Keratinocyte (primary cell): ENCODE data around the gene FRMPD4. TPM values are rescaled to one million over a fixed set of nuclear protein-coding genes. Genes with fewer than 3 reads are reported as not detected.

Experiments used
- DNase-seq: peaks from one replicate; pipeline ENCODE4 v3.0.0-alpha.2; 2011; ENCODE audit warnings: low read depth, missing footprints, low spot score
- FAIRE-seq: peaks from 2 replicates; lab custom pipeline; 2011; peaks lifted over from hg19 to GRCh38; lab: Jason Lieb, UNC
- H2AFZ ChIP-seq: 2 replicates; pipeline ENCODE4 v1.6.0; 2012; ENCODE audit warnings: low read length, control low read depth, inconsistent platforms; ENCODE audit not compliant: control insufficient read depth
- H3K27ac ChIP-seq: 2 replicates; pipeline ENCODE4 v1.5.1; 2011; ENCODE audit warnings: low read length; ENCODE audit not compliant: control insufficient read depth, insufficient read depth
- H3K27me3 ChIP-seq: 3 replicates; pipeline ENCODE4 v1.6.0; 2011; ENCODE audit warnings: low read length; ENCODE audit not compliant: control insufficient read depth, insufficient read depth; ENCODE audit errors: extremely low read depth
- H3K36me3 ChIP-seq, 2 experiments: 2 replicates in 1 of 2; 3 replicates in 1 of 2; pipeline ENCODE4 v1.5.1; 2011; ENCODE audit warnings: low read length in 2 of 2, mild to moderate bottlenecking in 1 of 2; ENCODE audit not compliant: control insufficient read depth in 2 of 2, insufficient read depth in 2 of 2; ENCODE audit errors: extremely low read depth in 1 of 2
- H3K4me1 ChIP-seq: 3 replicates; pipeline ENCODE4 v1.5.1; 2011; ENCODE audit warnings: low read length; ENCODE audit not compliant: control insufficient read depth, insufficient read depth; ENCODE audit errors: extremely low read depth
- H3K4me2 ChIP-seq: 3 replicates; pipeline ENCODE4 v1.6.0; 2011; ENCODE audit warnings: low read depth, low read length; ENCODE audit not compliant: control insufficient read depth, insufficient read depth; ENCODE audit errors: extremely low read depth
- H3K4me3 ChIP-seq, 3 experiments: fragments of 200-600 bp in 1 of 3; sonication (generic) in 1 of 3; 2 replicates in 2 of 3; 3 replicates in 1 of 3; pipeline ENCODE4 v1.5.1; 2011 to 2016; ENCODE audit warnings: low read length in 3 of 3, mild to moderate bottlenecking in 3 of 3, control low read depth in 2 of 3, inconsistent platforms in 1 of 3, low read depth in 1 of 3, mixed read lengths in 1 of 3, mixed run types in 1 of 3, moderate library complexity in 1 of 3; ENCODE audit not compliant: control insufficient read depth in 2 of 3, insufficient read depth in 2 of 3; ENCODE audit errors: extremely low read depth in 1 of 3
- H3K79me2 ChIP-seq: 2 replicates; pipeline ENCODE4 v1.6.0; 2012; ENCODE audit warnings: low read length; ENCODE audit not compliant: control insufficient read depth, insufficient read depth
- H3K9ac ChIP-seq: 3 replicates; pipeline ENCODE4 v1.6.0; 2011; ENCODE audit warnings: low read length; ENCODE audit not compliant: control insufficient read depth, insufficient read depth; ENCODE audit errors: extremely low read depth
- H3K9me1 ChIP-seq: 3 replicates; pipeline ENCODE4 v1.6.0; 2011; ENCODE audit warnings: low read length; ENCODE audit not compliant: control insufficient read depth, insufficient read depth; ENCODE audit errors: extremely low read depth
- H3K9me3 ChIP-seq: 2 replicates; pipeline ENCODE4 v1.5.1; 2012; ENCODE audit warnings: low read depth, low read length; ENCODE audit not compliant: control insufficient read depth
- H4K20me1 ChIP-seq: 3 replicates; pipeline ENCODE4 v1.6.0; 2011; ENCODE audit warnings: low read length; ENCODE audit not compliant: control insufficient read depth, insufficient read depth; ENCODE audit errors: extremely low read depth
- EZH2 ChIP-seq: IDR thresholded peaks from one replicate; pipeline ENCODE4 v1.6.1; 2012; ENCODE audit warnings: inconsistent platforms, mild to moderate bottlenecking, low read length, moderate library complexity
- dilution Hi-C: fragments of 300-500 bp; cut with MboI; formaldehyde crosslinking; loops from one replicate; pipeline ENCODE4 v1.7.0; 2020; ENCODE audit warnings: low sequenced_read_pairs; ENCODE audit not compliant: extremely low pct_ligation_motif_present
- polyA plus RNA-seq, 5 experiments: library from polyadenylated mRNA; depleted of rRNA in 3 of 5; stranded (reverse) in 3 of 5; stranded (forward) in 1 of 5; unstranded in 1 of 5; fragments of >200 nt; gene quantifications; 1 replicate in 1 of 5; 2 replicates in 3 of 5; 3 replicates in 1 of 5; pipeline versions ENCODE4 v1.2.1 to v1.2.3, GENCODE V29; 2011 to 2012; ENCODE audit warnings: missing spikeins in 2 of 5, low read depth in 1 of 5, low replicate concordance in 1 of 5
- TF ChIP-seq, protein P1 (sequence below), 3 experiments: IDR thresholded peaks in 1 of 3; conservative IDR thresholded peaks in 1 of 3; optimal IDR thresholded peaks in 1 of 3; 2 replicates in 2 of 3; 3 replicates in 1 of 3; pipeline versions ENCODE3 to v1.5.1; 2011; ENCODE audit warnings: low read length in 3 of 3, mild to moderate bottlenecking in 3 of 3, moderate library complexity in 2 of 3, control low read depth in 1 of 3, inconsistent platforms in 1 of 3; ENCODE audit not compliant: insufficient read depth in 2 of 3; ENCODE audit errors: extremely low read depth in 1 of 3

The FRMPD4 gene
- polyA plus RNA-seq, 1 donor (not counting 4 experiments of a cell fraction or from before 2014, with no cell fraction given): 0.05 TPM

DNA sequence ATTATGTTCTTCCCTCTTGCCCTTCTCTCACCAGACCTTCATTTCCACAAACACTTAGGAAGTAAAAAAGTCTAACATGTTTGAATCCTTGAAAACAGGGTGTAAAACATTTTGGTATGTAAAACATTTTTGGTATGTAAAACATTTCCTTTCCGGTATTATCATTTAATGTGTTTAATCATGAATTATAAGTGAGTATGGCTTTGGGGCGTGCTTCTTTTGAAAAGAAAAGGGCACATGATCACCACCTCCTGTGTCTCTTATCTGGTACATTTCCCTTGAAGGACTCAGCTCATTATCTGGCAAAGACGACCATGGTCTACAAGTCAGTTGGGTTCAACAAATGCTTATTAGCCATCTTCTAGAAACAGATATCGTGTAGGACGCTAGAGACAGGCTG, 283.6 kb downstream of the FRMPD4 start:
- DNase-seq: no peak
- no peak overlapping the region for H3K4me3 ChIP-seq
- H3K36me3 ChIP-seq: no peaks in the 10 kb centered on the region
- no peak overlapping the region for H3K27ac ChIP-seq
- H2AFZ ChIP-seq: peak overlapping the region; percentile 85
- H3K4me2 ChIP-seq: peak overlapping the region; percentile 44
- FAIRE-seq: peak; percentile 36
- no peak overlapping the region for H3K9ac ChIP-seq
- H3K9me1 ChIP-seq: no peaks in the 10 kb centered on the region
- H3K79me2 ChIP-seq: no peaks in the 10 kb centered on the region
- no peaks in the 10 kb centered on the region for H3K9me3 ChIP-seq
- no peaks in the 10 kb centered on the region for H3K27me3 ChIP-seq
- TF ChIP-seq, protein P1, sequence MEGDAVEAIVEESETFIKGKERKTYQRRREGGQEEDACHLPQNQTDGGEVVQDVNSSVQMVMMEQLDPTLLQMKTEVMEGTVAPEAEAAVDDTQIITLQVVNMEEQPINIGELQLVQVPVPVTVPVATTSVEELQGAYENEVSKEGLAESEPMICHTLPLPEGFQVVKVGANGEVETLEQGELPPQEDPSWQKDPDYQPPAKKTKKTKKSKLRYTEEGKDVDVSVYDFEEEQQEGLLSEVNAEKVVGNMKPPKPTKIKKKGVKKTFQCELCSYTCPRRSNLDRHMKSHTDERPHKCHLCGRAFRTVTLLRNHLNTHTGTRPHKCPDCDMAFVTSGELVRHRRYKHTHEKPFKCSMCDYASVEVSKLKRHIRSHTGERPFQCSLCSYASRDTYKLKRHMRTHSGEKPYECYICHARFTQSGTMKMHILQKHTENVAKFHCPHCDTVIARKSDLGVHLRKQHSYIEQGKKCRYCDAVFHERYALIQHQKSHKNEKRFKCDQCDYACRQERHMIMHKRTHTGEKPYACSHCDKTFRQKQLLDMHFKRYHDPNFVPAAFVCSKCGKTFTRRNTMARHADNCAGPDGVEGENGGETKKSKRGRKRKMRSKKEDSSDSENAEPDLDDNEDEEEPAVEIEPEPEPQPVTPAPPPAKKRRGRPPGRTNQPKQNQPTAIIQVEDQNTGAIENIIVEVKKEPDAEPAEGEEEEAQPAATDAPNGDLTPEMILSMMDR (optimal IDR thresholded peaks at IDR 0.05 in 1 of 3, IDR thresholded peaks at IDR 0.05 in 1 of 3, conservative IDR thresholded peaks at IDR 0.05 in 1 of 3; ENCODE audit: extremely low read depth in 1 of 3, insufficient read depth in 2 of 3, low read length in 3 of 3): no peak
- no peak for TF ChIP-seq EZH2
- H3K4me1 ChIP-seq: peaks cover 23% of the 10 kb centered on the region
- dilution Hi-C loops: no loop called here
- H4K20me1 ChIP-seq: no peaks in the 10 kb centered on the region

DNA sequence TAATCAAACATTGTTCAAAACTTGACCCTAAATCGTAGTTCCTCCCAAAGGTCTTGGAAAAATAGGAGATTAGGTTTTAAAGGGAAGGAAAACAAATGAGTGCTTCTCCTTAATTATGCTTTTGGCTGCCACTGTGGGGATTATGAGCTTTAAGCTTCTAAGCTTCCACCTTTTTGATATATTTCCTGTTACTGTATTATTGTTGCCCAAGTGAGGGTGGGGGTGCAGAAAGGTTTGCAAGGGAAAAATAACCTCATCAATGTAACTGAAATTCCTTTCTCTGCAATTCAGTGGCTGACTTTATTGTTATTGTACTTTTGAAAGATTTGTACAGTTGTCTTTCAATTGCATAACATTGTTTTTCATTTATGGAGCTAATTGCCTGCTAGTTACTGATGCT, 285.1 kb downstream of the FRMPD4 start:
- H3K4me3 ChIP-seq: no peak overlapping the region
- H3K27ac ChIP-seq: no peak overlapping the region
- H3K4me1 ChIP-seq: peaks cover 23% of the 10 kb centered on the region
- H3K9me1 ChIP-seq: no peaks in the 10 kb centered on the region
- DNase-seq (no peak), FAIRE-seq (no peak)
- H2AFZ ChIP-seq: no peak overlapping the region
- H3K4me2 ChIP-seq: no peak overlapping the region
- no peak for TF ChIP-seq EZH2
- dilution Hi-C loops: no loop called here
- H3K9me3 ChIP-seq: no peaks in the 10 kb centered on the region
- no peaks in the 10 kb centered on the region for H3K79me2 ChIP-seq
- no peak overlapping the region for H3K9ac ChIP-seq
- no peaks in the 10 kb centered on the region for H4K20me1 ChIP-seq
- no peaks in the 10 kb centered on the region for H3K27me3 ChIP-seq
- no peaks in the 10 kb centered on the region for H3K36me3 ChIP-seq

DNA sequence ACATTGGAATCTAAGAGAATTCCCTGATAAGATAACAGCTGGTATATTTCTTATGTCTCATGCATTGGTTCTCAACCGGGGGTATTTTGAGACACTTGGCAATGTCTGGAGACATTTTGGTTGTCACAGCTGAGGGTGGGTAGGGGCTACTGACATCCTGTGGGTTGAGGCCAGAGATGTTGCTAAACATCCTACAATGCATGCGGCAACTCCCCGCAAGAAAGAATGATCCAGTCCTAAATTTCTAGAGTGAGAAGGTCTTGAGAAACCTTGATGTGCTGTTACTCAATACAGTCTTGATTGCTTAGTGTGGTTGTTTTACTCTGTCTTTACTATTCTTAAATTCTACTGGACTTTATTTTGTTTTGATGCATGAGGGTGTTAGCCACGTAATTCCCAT, 287.2 kb downstream of the FRMPD4 start:
- H3K4me2 ChIP-seq: no peak overlapping the region
- no peaks in the 10 kb centered on the region for H3K27me3 ChIP-seq
- no peaks in the 10 kb centered on the region for H3K9me3 ChIP-seq
- H3K4me1 ChIP-seq: peaks cover 12% of the 10 kb centered on the region
- H3K79me2 ChIP-seq: no peaks in the 10 kb centered on the region
- TF ChIP-seq, protein P1 (optimal IDR thresholded peaks at IDR 0.05 in 1 of 3, IDR thresholded peaks at IDR 0.05 in 1 of 3, conservative IDR thresholded peaks at IDR 0.05 in 1 of 3; ENCODE audit: extremely low read depth in 1 of 3, insufficient read depth in 2 of 3, low read length in 3 of 3): no peak
- TF ChIP-seq EZH2: no peak
- H3K36me3 ChIP-seq: no peaks in the 10 kb centered on the region
- H3K9ac ChIP-seq: no peak overlapping the region
- no peak overlapping the region for H2AFZ ChIP-seq
- no peak overlapping the region for H3K4me3 ChIP-seq
- dilution Hi-C loops: no loop called here
- H3K27ac ChIP-seq: no peak overlapping the region
- no peaks in the 10 kb centered on the region for H3K9me1 ChIP-seq
- no peaks in the 10 kb centered on the region for H4K20me1 ChIP-seq
- DNase-seq: no peak
- FAIRE-seq: no peak
